SKM-1 (cell line): ENCODE results near the gene CTIF.

Source experiments
- DNase-seq: peaks from one replicate; lab custom pipeline; 2025; ENCODE audit not compliant: unreplicated experiment; lab: John Stamatoyannopoulos, UW

CTIF gene

DNA sequence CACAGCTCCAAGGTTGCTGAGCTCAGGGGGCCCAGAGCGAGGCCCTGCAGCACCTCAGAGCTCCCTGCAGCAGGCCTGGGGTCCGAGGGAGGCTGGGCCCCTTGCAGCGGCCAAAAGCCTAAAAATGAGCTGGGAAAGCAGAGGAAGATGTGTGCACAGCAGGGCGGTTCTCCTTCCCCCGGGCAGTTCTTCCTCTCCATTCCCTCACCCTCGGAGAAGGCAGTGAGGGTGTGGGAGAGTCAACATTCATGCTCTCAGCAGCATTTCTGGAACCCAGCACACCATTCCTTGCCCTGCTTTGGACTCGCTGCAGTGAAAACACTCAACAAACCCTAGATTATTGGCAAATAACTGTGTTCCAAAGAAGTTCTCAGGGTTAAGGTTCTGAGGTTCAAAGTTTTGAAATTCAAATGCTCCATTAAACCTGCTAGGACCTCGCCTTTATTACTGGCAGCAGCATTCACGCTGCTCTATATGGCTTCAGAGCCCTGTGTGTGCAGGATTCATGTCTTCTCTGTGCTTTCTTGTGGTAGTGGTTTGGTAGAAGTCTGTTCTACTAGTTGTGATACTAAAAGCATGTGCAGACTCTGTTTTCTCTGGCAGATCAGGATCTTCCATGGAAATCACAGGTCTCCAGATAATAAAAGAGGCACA lies 79.1 kb downstream of the CTIF start:
- no peak for DNase-seq

DNA sequence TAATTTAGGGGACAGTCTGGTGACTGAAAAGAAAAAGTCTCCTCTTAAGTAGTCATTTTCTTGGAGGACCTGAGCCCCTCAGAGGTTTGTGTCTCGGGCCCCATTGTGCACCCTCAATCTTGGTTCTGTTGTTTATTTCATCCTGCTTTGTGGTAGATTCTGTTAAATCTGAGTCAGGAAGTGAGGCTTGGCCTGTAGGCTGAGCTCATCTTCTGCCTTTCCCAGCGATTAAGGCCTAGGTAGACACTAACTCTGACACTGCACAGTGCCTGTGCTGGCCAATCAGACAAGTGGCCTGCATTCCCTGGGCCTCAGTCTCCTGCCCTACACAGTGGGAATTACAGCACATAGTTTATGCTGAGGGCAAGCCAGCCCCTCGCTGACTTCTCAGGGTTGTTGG lies 80.2 kb downstream of the CTIF start:
- DNase-seq, result no peak

DNA sequence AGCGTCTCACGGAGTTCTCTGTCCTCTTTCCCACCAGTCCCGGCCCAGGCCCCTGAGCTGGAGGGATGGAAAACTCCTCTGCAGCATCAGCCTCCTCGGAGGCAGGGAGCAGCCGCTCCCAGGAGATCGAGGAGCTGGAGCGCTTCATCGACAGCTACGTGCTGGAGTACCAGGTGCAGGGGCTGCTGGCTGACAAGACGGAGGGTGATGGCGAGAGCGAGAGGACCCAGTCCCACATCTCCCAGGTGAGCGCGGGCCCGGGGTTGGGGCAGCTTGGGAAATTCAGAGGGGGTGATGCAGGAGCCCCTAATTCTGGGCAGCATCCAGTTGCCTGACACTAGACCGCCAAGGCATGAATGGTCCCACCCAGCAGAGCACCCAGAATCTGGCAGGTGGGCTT lies 80.7 kb downstream of the CTIF start:
- DNase-seq, result no peak

DNA sequence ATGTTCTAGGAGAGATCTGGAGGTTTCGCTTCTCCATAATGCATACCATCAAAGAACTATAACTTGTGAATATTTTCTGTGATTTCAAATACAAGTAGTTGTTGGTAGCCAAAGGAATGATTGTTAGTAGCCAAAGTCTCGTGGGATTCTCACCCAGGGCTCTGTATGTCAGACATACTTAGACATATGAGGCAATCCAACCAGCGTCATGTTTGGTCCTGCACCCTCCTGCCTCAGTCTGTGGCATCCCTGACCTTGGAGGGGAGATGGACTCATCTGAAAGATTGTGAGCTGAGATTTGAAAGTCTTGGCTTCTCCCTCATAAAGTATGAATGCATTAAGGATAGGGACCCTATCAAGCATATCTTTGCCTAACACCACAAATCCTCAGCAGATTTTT lies 81.2 kb downstream of the CTIF start:
- DNase-seq, result no peak

DNA sequence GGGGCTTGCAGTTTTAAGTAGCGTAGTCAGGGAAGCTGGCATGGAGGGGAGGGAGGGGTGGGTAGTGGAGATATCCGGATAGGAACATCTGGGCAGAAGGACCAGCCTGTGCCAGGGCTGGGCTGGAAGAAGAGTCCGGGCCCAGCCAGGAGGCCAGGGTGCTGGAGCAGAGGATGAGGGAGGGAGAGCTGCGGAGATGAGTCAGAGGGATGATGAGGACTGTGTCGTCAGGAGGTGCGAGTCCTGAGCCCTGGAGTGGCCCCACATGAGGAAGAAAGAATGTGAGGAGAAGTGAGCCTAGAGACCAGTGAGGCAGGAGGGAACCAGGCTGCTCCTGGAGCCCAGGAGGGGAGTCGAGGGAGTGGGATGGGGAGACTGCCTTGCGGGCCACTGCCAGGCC lies 82.4 kb downstream of the CTIF start:
- DNase-seq, result no peak

DNA sequence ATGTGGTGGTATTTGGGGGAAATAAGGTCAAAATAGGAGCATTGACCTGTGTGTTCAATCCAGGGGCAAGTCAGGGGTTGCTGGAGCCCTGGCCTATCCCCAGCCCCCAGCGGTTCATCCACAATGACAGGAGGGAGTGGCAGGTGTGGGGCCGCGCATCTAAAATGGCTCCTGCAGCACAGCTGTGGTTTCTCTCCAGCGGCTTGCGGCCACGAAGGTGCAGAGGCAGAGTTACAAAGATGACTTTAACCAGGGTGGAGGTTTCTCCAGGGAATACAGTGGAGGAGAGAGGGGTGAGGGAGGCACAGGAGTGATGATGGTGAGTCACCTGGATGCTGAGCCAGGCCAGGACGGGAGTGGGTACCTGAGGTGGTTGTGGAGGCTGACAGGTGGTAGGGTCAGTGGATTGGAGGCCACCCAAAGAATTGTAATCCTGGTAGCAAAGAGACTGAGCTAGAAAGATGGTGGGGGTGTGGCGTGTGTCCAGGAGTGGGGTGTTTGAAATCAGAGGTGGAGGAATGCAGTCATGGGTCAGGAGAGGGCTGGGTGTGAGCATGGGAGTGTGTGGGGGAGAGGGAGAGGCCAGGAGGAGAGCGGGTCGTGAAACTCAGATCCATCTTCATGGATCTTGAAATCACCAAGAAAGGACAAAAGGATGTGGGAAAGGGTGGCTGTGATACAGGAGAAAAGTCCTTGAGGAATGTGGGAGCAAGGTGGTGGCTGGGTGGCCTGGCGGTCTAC lies 83.2 kb downstream of the CTIF start:
- no peak for DNase-seq

DNA sequence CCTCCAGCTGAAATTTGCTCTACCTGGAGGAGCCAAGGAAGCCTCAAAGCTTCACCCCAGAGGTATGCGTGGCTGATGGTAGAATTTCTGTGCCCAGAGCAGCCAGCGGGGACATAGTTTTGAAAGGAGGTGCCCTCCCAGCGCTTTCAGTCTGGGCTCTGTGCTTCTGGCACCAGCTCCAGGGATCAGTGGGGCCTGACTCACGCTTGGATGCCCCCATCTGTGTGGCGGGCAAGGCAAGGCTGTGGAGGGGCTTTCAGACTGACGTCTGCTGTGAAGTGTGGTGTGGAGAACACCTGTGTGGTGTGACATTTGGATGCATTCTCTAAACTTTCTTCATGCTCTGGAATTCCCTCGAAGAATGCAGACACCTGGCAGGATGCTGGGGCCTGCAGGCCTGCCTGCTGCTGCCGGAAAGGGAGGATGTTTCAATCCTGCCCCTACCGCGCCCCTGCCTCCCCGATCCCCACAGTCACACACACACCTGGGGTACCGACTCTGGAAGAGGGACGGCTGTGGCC lies 84.1 kb downstream of the CTIF start:
- no peak for DNase-seq

DNA sequence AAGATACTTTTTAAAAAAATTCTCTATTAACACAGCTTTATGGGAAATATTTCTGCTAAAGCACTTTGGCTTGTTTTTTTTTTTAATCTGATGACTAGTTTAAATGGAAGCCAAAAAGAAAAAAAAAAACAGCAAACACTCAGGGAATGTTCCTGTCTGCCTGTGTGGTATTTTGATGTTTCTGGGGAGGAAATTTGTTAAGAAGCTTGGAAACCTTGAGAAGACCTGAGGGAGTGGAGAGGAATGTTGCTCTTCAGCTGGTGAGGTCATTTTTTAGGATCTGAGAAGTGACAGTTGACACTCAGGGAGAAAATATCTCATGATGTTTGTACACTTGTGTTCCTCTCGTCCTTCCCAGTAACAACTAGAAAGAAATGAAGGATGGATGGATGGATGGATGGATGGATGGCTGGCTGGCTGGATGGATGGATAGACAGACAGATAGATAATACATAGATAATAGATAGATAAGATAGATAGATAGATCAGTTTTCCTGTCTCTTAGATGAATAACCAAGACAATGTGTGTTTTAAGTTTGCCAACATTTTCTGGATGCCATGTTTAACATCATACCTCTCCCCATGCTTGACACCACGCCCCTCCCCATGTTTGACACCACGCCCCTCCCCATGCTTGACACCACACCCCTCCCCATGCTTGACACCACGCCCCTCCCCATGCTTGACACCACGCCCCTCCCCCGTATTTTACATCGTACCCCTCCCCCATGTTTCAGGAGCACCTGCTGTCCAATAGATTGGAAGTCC lies 84.8 kb downstream of the CTIF start:
- no peak for DNase-seq

DNA sequence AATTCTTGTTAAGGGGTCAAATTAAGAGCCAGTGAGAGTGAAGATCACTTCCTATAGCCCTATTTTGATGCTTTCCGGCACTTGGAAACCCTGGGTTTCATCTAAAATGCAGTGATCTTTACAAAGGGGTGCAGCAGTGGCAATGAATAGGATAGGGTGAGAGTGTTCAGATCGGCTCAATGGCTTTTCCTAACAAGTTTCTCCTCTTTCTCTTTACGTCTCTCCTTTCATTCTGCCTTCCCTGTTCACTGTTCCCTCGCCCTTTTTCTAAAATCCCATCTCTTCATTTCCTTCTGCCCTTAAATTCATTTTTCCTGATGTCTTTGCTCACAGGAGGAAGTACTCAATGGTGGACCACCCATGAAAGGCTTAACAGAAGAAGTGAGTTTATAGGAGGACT lies 86.0 kb downstream of the CTIF start:
- DNase-seq, result no peak

DNA sequence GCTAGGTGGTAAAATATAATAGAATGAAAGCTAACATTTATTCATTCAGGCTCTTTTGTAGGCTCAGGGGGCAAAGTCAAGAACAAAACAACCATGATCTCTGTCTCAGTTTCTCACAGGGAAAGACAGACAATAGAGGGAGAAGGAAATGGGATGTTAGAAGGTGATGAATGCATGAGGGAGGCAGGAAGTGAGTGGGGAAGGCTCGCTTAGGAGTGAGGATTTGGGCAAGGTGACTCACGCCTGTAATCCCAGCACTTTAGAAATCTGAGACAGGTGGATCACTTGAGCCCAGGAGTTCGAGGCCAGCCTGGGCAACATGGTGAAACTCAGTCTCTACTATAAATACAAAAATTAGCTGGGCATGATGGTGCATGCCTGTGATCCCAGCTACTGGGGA lies 88.4 kb downstream of the CTIF start:
- DNase-seq, result no peak

DNA sequence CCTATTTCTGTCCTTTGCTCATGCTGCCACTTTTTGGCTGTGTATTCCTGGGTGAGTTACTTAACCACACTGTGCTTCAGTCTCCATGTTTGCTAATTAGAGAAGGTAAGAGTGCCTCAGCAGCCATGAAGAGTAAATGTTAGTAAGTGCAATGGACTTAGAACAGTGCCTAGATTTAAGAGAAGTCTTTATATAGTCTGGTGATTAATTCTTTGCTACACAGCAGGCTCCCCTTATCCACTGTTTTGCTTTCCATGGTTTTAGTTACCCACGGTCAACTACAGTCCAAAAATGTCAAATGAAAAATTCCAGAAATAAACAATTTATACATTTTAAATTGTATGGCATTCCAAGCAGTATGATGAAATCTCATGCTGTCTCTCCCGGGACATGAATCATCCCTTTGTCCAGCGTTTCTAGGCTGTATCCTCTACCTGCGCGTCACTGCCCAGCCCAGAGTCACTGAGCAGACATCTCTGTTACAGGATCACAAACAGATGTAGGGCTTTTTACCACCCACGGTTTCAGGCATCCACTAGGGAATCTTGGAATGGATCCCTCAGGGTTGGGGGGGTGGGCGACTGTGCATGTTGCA lies 91.0 kb downstream of the CTIF start:
- DNase-seq, result no peak

DNA sequence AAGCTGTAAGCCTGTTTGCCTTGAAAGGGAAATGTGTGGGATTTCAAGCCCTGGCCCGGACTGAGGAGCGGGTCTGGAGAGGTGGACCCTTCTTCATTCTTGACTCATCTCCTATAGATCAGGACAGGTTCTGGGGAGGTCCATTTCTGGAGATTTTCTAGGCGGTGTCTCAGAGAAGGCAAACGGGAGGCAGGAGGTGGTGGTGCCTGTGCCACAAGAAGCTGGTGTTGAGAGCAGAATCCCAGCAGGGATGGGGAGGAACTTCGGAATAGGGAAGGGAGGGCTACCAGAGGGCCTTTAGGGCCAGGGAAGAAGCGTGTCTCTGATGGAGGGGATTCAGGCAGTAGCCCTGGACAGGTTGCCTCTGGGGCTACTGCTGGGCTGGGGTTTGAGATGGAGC lies 93.0 kb downstream of the CTIF start:
- no peak for DNase-seq

DNA sequence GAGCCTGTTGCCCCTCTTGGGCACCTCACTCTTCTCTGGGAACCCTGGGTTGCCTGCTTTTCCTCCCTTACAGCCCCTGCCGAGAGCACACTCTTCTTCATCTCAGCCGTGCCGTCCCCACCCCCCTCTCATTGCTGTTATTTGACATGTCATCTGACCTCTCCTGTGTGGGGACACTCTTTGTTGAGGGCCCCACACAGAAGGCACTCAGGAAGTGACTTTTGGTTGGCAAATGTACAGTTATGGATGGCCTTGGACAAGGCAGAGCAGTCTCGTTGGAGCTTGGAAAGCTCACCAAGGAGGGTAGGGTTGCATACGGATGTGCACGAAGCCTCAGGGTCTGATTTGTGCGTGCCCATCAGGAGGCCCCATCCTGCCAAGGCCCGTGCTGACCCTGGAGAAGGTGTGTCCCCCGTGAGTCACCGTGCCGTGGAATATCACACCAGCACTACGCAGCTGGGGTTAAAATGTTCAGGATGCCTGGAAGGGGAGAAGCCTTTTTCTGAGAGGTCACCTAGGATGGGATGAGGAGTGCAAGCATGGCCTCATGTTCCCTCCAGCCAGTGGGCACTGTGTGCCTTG lies 93.9 kb downstream of the CTIF start:
- no peak for DNase-seq

DNA sequence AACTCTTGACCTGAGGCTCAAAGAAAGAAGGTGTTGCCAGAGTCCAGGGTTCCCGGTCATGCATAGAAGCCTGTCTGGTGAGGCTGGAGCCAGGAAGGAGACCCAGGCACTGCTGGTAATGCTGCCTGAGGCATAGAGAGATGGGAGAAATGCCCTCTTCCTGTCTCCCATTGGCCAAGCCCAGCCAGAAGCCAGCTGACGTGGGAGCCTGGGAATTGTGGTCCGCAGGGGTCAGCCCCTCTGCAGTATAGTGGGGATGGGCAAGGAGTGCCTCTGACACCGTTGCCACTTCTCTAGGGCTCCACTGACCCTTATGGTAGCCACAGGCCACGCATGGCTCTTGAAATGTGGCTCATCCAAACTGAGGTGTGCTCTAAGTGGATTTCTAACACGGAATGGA lies 95.7 kb downstream of the CTIF start:
- DNase-seq, result no peak

DNA sequence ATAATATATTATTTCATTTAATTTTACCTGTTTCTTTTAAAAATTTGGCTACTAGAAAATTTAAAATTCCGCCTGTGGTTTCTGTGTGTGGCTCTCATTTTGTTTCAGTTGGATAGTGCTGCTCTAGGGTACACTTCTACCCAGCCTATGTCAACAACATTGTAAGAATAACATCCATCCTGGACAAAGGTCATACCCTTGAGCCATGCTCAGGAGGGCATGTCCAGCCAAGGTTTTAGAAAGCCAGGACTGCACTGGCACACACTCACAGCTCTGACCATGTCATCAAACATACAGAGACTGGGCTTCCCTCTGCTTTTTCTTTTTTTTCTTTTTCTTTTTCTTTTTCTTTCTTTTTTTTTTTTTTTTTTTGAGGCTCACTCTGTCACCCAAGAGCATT lies 96.1 kb downstream of the CTIF start:
- no peak for DNase-seq

DNA sequence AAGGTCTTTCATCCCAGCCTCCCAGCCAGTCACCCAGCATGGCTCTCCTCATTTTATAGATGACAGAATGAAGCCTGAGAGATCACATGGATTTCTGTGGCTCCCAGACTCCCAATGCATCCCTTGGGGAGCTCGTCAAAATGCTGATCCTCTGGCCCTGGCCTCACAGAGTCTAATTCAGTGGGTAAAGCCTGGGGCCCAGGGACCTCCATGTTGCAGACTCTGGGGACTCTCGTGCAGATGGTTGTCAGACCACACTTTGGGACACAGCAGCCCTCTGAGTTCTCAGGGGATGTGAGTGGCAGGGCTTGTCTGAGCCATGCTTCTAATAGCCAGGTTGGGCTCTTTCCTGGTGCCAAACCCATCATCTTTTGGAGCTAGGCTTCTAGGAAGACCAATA lies 97.0 kb downstream of the CTIF start:
- DNase-seq, result no peak

DNA sequence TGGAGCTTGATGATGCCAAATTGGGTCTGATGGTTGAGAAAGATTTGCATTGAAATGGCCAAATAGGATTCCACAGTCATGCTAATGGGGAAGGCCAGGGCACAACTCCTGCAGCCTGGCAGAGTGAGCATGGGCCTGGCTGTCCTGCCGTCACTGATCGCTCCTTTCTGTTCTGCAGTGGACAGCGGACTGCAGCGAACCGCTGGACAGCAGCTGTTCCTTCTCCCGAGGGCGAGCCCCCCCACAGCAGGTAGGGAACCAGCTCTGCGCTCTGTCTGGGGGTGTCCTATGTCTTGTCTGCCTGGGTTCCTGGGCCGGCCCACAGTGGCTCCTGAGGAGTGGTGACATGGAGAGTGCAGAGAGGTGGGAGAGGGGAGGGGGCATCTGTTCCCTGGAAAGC lies 97.6 kb downstream of the CTIF start:
- DNase-seq, result no peak

DNA sequence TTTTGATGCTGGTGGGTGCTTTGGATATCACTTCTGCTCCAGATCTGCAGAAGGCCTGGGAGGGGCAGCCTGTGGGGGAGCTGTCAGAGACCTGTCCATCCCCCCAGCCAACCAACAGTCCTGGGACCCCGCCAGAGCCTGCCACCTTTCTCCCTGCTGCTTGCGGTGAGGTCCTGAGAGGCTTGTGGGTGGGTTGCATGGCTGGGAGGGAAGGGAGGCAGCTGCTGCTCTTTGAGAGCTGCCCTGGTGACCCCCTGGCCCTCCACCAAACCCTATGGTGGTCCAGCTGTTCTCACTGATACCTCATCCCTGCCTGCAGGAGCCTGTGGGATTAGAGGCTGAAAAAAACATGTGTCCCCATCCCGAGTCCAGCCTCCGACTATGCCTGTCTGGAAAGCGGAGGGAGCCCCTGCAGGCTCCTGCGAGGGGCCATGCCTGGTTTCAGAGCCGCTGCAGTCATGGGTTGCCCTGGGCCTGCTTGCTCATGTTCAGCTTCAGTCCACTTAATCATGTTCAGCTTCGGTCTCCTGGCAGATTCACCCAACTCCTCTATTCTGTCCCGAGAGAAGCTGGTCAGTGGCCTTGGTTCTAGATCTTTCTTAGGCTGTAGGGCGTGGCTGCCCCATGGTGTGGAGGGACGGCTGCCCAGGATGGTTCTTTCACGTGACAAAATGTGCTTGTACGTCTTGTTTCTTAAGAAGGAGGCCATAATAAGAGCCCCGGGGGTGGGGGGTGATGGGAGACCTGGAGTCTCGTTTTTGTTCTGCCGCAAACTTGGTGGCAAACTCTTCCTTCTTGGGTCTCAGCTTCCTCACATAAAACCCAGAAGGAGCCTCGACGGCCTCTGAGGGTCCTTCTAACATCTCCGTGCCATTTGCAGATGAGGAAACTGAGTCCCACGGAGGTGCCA lies 98.5 kb downstream of the CTIF start:
- no peak for DNase-seq

DNA sequence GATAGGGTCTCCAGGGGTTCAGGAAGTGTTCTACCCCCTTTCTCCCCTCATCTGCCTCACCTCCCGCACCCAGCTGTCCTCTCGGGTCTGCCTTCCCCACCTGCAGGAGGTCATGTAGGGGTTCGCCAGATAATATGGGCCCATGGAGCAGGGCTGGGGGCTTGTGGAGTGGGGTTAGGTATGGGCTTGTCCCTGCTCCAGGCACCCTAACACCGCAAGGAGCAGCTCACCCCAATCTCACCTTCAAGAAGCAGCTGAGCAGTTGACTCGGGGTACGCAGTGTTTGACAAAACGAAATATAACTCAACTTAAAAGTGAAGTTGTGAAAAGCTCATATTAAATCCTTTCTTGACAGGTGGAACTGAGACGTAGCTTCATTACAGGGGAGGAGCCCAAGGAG lies 99.6 kb downstream of the CTIF start:
- no peak for DNase-seq
